HG02870 (cell line): ENCODE measurements around the gene GGN.
A peak's percentile ranks its signal among the peaks of the same experiment; 100 is the strongest.

Source experiments
- ATAC-seq: cut with Tn5 transposase; IDR thresholded peaks from one replicate; pipeline ENCODE4 v1.9.1; 2021; ENCODE audit warnings: mild to moderate bottlenecking, moderate library complexity; ENCODE audit not compliant: unreplicated experiment

GGN gene

GRCh38 chr19:38388349-38389100 is 691 bp upstream of the GGN start, which contains the start of gene SPRED3:
Gene SPRED3 (plus strand): TSS chr19:38388697. CDS start chr19:38390303, 1,606 bp downstream.
- no peak for ATAC-seq

GRCh38 chr19:38386971-38387549 is 774 bp downstream of the GGN start:
- no peak for ATAC-seq

GRCh38 chr19:38386300-38386970 is 1.4 kb downstream of the GGN start:
- no peak for ATAC-seq

GRCh38 chr19:38385804-38386257 is 2.0 kb downstream of the GGN start:
- no peak for ATAC-seq

- no peak for ATAC-seq
Measured at GRCh38 chr19:38385057-38385803, 2.6 kb downstream of the GGN start.

- ATAC-seq = no peak
Measured at GRCh38 chr19:38384209-38385027, 3.4 kb downstream of the GGN start.

- no peak for ATAC-seq
Measured at GRCh38 chr19:38383743-38384142, 4.1 kb downstream of the GGN start.

GRCh38 chr19:38383184-38383583 is 4.7 kb downstream of the GGN start:
- no peak for ATAC-seq

- ATAC-seq = no peak
Measured at GRCh38 chr19:38381138-38381537, 6.7 kb downstream of the GGN start.

GRCh38 chr19:38378866-38379265 is 9.0 kb downstream of the GGN start:
- no peak for ATAC-seq

GRCh38 chr19:38377052-38377451 is 10.8 kb downstream of the GGN start:
- no peak for ATAC-seq

- ATAC-seq = no peak
Measured at GRCh38 chr19:38376576-38376975, 11.3 kb downstream of the GGN start.

- ATAC-seq = no peak
Measured at GRCh38 chr19:38375748-38376147, 12.1 kb downstream of the GGN start.

GRCh38 chr19:38375098-38375493 is 12.7 kb downstream of the GGN start:
- ATAC-seq = no peak

- peak; percentile 94 for ATAC-seq
Measured at GRCh38 chr19:38374332-38375097, 13.3 kb downstream of the GGN start, which contains the start of gene PSMD8. Gene PSMD8 (plus strand): TSS chr19:38374571. CDS start chr19:38374602, 31 bp downstream.

- no peak for ATAC-seq
Measured at GRCh38 chr19:38373907-38374331, 13.9 kb downstream of the GGN start.

GRCh38 chr19:38371081-38371480 is 16.8 kb downstream of the GGN start:
- no peak for ATAC-seq

GRCh38 chr19:38370299-38370698 is 17.5 kb downstream of the GGN start:
- ATAC-seq = no peak

- no peak for ATAC-seq
Measured at GRCh38 chr19:38369584-38369983, 18.2 kb downstream of the GGN start.
